Upper lobe of left lung (tissue), 4 donors: Measurements from ENCODE around the gene CRIP1.

Experiments
- POLR2A ChIP-seq, 4 donors: fragments of 450-650 bp; IDR thresholded peaks; one replicate each; pipeline ENCODE4 v1.5.1; 2016 to 2017; ENCODE audit warnings: antibody characterized with exemption in 4 of 4, mild to moderate bottlenecking in 2 of 4
- TF ChIP-seq, protein P1 (sequence below), 6 experiments: fragments of 450-650 bp in 4 of 6; fragments of 200-600 bp in 2 of 6; sonication (generic) in 2 of 6; IDR thresholded peaks; one replicate each; pipeline ENCODE4 v1.5.1; 2016 to 2019; ENCODE audit warnings: antibody characterized with exemption in 6 of 6

- TF ChIP-seq POLR2A (IDR thresholded peaks at IDR 0.05), result no peak
- TF ChIP-seq, protein P1, sequence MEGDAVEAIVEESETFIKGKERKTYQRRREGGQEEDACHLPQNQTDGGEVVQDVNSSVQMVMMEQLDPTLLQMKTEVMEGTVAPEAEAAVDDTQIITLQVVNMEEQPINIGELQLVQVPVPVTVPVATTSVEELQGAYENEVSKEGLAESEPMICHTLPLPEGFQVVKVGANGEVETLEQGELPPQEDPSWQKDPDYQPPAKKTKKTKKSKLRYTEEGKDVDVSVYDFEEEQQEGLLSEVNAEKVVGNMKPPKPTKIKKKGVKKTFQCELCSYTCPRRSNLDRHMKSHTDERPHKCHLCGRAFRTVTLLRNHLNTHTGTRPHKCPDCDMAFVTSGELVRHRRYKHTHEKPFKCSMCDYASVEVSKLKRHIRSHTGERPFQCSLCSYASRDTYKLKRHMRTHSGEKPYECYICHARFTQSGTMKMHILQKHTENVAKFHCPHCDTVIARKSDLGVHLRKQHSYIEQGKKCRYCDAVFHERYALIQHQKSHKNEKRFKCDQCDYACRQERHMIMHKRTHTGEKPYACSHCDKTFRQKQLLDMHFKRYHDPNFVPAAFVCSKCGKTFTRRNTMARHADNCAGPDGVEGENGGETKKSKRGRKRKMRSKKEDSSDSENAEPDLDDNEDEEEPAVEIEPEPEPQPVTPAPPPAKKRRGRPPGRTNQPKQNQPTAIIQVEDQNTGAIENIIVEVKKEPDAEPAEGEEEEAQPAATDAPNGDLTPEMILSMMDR (IDR thresholded peaks at IDR 0.05), result no peak
These were observed 21.9 kb downstream of the CRIP1 start for GRCh38 chr14:105508601-105509000.
